ENCODE results near the gene RFFL.

RFFL gene

GRCh38 chr17:35011671-35012216 is 51.8 kb downstream of the RFFL start:
- Histone ChIP-seq H3K27ac (no peak overlapping the region), H3K36me3 (peaks cover 34 to 78% (median 69%) of the 10 kb centered on the region in 3 donors), H3K4me3 (no peak overlapping the region), H3K4me1 (no peaks in the 10 kb centered on the region), H3K9me3 (no peaks in the 10 kb centered on the region), H3K27me3 (no peaks in the 10 kb centered on the region)
- TF ChIP-seq CTCF (IDR thresholded peaks at IDR 0.05) = no peak
- DNase-seq = no peak
- intact Hi-C loops (cut with DNase I; ENCODE audit: low total_unique reads) = no loop called here

DNA sequence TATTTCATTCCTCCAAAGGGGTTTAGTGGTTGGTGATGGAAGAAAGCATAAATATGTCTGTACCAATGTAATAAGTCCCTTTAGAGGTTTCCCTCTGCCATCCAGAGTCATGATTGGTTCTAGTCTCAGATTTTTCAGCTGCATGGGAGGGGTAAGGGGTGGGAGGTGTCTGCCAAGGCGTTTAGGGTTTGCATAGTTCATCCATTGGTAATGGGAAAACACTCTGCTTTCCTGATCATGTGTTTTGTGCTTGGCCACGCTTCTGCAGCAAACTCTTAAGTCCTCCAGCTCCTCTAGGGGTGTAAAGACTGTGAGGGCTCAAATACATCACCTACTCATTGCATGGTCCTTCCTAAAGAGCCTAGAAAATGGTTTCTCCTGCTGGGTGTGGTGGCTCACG is 53.4 kb downstream of the RFFL start:
- H3K27ac ChIP-seq = no peak overlapping the region
- peaks cover 20 to 78% (median 54%) of the 10 kb centered on the region in 3 donors for H3K36me3 ChIP-seq
- intact Hi-C loops (cut with DNase I; ENCODE audit: low total_unique reads) = no loop called here
- no peak for DNase-seq
- no peaks in the 10 kb centered on the region for H3K27me3 ChIP-seq
- H3K9me3 ChIP-seq = no peaks in the 10 kb centered on the region
- no peak overlapping the region for H3K4me3 ChIP-seq
- no peaks in the 10 kb centered on the region for H3K4me1 ChIP-seq
- no peak for TF ChIP-seq CTCF (IDR thresholded peaks at IDR 0.05)

- H3K4me1 ChIP-seq = no peaks in the 10 kb centered on the region
- intact Hi-C loops (cut with DNase I; ENCODE audit: low total_unique reads) = no loop called here
- no peak overlapping the region for H3K27ac ChIP-seq
- H3K9me3 ChIP-seq = no peaks in the 10 kb centered on the region
- H3K27me3 ChIP-seq = no peaks in the 10 kb centered on the region
- H3K4me3 ChIP-seq = no peak overlapping the region
- no peak for DNase-seq
- peaks cover 29 to 87% (median 52%) of the 10 kb centered on the region in 3 donors for H3K36me3 ChIP-seq
- TF ChIP-seq CTCF (IDR thresholded peaks at IDR 0.05) = no peak
Observed at GRCh38 chr17:35006961-35007360, 56.5 kb downstream of the RFFL start.

- Histone ChIP-seq H3K36me3 (peaks cover 27 to 87% (median 52%) of the 10 kb centered on the region in 3 donors), H3K27me3 (no peaks in the 10 kb centered on the region), H3K4me3 (no peak overlapping the region), H3K9me3 (no peaks in the 10 kb centered on the region), H3K4me1 (no peaks in the 10 kb centered on the region), H3K27ac (no peak overlapping the region)
- no peak for TF ChIP-seq CTCF (IDR thresholded peaks at IDR 0.05)
- intact Hi-C loops (cut with DNase I; ENCODE audit: low total_unique reads) = no loop called here
- no peak for DNase-seq
Observed at GRCh38 chr17:35006345-35006744, 57.2 kb downstream of the RFFL start.

DNA sequence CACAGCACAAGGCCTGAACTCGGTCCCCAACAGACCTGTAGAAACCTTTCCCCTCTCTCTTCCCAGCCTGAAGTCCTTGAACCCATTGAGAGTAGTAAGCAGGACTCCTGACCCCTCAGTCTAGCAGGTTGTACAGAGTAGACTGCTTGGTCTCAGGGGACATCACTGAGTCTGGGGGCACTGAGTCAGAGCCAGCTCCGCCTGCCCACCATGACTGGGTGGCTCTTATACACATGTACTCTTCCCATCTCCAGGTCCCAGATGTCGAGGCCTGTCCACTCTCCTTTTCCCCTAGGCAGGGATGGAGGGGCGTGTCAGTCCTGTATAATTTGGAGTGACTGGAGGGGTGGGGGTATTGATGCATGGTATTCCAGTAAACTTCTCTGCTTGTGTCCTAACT is 59.7 kb downstream of the RFFL start:
- Histone ChIP-seq H3K36me3 (peaks cover 28 to 89% (median 42%) of the 10 kb centered on the region in 3 donors), H3K4me3 (no peak overlapping the region), H3K9me3 (no peaks in the 10 kb centered on the region), H3K27ac (no peak overlapping the region), H3K4me1 (no peaks in the 10 kb centered on the region), H3K27me3 (no peaks in the 10 kb centered on the region)
- no peak for TF ChIP-seq CTCF (IDR thresholded peaks at IDR 0.05)
- intact Hi-C loops (cut with DNase I; ENCODE audit: low total_unique reads) = no loop called here
- no peak for DNase-seq

Measured in tibial artery (tissue), 4 donors.